Mucosa of descending colon (tissue), 3 donors: ENCODE results near the gene CHD2. TPM values are rescaled to one million over a fixed set of nuclear protein-coding genes. Genes with fewer than 3 reads are reported as not detected.
A peak's percentile ranks its signal among the peaks of the same experiment; 100 is the strongest.

Experiments
- ATAC-seq: fragments of 200-7000 bp; cut with Tn5 transposase; one replicate; pipeline ENCODE4 v1.9.1; 2020; ENCODE audit warnings: mild to moderate bottlenecking, moderate library complexity
- DNase-seq, 3 donors: peaks; one replicate each; pipeline ENCODE4 v3.0.0-alpha.2; 2020
- H3K36me3 ChIP-seq: fragments of 200-600 bp; one replicate; pipeline ENCODE4 v1.8.0; 2021; ENCODE audit warnings: low read depth, mild to moderate bottlenecking
- H3K4me1 ChIP-seq: fragments of 200-600 bp; one replicate; pipeline ENCODE4 v1.8.0; 2021; ENCODE audit warnings: low read depth, mild to moderate bottlenecking
- H3K4me3 ChIP-seq: fragments of 200-600 bp; one replicate; pipeline ENCODE4 v1.8.0; 2021; ENCODE audit warnings: mild to moderate bottlenecking
- H3K9me3 ChIP-seq: fragments of 200-600 bp; one replicate; pipeline ENCODE4 v1.8.0; 2021; ENCODE audit warnings: mild to moderate bottlenecking
- intact Hi-C, 2 donors: fragments of 100-400 bp; cut with DNase I in 1 of 2; cut with micrococcal nuclease in 1 of 2; formaldehyde crosslinking; loops; one replicate each; pipeline versions ENCODE4 v1.11.0 to v1.11.1; 2022; cut with DNase I, micrococcal nuclease
- total RNA-seq, 3 donors: library from RNA; stranded (reverse); fragmentation: NEBNext Ultra II Directional in 2 of 3; extraction: Animal tissue kit (Norgen Biotek cat#: 25700) in 2 of 3; gene quantifications; one replicate each; pipeline versions ENCODE4 v1.2.1 to v1.2.4, GENCODE V29; 2021 to 2023
- TF ChIP-seq, protein P1 (sequence below): fragments of 200-600 bp; IDR thresholded peaks from one replicate; pipeline ENCODE4 v1.8.0; 2022; ENCODE audit warnings: antibody characterized with exemption, mild to moderate bottlenecking
- donor health status: DM: no; HTN: no; CAD: no; lungs with moderate emphysema.
- donor health status: DM: no; HTN: no; CAD: no.
- donor health status: DM: no; HTN: yes; CAD: no.

CHD2 gene
- total RNA-seq, 3 donors from 2014 or later, result 86.2 to 128 (median 110) TPM

DNA sequence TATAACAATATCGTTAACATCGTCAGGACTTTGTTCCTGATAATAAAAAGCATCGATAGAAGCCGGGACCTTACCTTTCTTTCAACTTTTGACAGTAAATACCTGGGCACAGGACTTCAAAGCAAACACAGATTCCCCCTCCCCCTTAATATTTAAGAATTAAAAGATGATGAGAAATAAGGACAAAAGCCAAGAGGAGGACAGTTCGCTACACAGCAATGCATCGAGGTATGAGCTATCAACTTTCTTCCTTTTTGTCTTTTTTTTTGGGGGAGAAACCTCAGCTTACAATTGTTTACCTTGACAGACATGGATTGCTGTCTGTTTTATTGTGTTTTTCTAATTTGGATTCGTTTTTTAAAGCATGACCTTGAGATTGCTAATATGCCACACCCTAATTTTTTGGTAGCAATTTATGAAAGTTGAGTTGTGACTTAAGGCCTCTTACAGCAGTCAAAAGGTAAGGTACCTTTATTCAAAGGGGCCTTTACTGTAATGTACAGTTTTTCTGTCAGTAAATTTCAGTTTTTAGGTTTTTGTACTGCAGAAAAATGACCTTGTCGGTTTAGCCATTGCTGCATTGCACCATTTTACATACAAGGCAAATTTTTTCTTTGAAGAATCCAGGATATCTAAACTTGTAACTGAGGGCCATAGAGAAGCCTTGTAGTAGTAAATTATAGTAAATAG is 1.1 kb downstream of the CHD2 start:
- Histone ChIP-seq H3K9me3 (no peaks in the 10 kb centered on the region), H3K4me3 (peak overlapping the region; percentile 27), H3K36me3 (no peaks in the 10 kb centered on the region), H3K4me1 (peaks cover 30% of the 10 kb centered on the region)
- ATAC-seq (no peak), DNase-seq (no peak)
- intact Hi-C loops, result loop anchor here in 1 of 2 donors (5.0 kb wide), 1 partner anchor 89 kb away; no protein-coding TSS in a partner anchor
- TF ChIP-seq, protein P1, sequence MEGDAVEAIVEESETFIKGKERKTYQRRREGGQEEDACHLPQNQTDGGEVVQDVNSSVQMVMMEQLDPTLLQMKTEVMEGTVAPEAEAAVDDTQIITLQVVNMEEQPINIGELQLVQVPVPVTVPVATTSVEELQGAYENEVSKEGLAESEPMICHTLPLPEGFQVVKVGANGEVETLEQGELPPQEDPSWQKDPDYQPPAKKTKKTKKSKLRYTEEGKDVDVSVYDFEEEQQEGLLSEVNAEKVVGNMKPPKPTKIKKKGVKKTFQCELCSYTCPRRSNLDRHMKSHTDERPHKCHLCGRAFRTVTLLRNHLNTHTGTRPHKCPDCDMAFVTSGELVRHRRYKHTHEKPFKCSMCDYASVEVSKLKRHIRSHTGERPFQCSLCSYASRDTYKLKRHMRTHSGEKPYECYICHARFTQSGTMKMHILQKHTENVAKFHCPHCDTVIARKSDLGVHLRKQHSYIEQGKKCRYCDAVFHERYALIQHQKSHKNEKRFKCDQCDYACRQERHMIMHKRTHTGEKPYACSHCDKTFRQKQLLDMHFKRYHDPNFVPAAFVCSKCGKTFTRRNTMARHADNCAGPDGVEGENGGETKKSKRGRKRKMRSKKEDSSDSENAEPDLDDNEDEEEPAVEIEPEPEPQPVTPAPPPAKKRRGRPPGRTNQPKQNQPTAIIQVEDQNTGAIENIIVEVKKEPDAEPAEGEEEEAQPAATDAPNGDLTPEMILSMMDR, result no peak

DNA sequence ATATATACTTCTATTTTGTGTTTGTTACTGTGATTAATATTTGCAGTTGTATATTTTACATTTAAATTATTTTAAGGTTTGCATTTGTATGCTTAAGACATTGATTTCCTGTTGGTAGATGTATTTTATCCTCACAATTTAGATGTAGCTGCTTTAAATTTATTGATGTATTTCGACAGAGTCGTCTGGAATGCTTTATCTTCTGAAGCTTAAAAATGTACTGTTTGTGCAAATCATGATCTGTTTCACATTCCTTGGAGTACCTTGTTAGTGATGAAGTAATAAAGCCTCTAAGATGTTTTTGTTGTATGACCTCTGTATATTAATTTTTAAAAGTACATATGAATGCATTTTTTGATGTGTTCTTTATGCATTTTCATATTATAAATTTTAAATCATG is 1.9 kb downstream of the CHD2 start:
- peaks cover 31% of the 10 kb centered on the region for H3K4me1 ChIP-seq
- DNase-seq (no peak), ATAC-seq (no peak)
- TF ChIP-seq, protein P1, result no peak
- intact Hi-C loops, result loop anchor here in 1 of 2 donors (5.0 kb wide), 1 partner anchor 90 kb away; no protein-coding TSS in a partner anchor
- H3K4me3 ChIP-seq, result peak overlapping the region; percentile 27
- H3K9me3 ChIP-seq, result no peaks in the 10 kb centered on the region
- no peaks in the 10 kb centered on the region for H3K36me3 ChIP-seq

DNA sequence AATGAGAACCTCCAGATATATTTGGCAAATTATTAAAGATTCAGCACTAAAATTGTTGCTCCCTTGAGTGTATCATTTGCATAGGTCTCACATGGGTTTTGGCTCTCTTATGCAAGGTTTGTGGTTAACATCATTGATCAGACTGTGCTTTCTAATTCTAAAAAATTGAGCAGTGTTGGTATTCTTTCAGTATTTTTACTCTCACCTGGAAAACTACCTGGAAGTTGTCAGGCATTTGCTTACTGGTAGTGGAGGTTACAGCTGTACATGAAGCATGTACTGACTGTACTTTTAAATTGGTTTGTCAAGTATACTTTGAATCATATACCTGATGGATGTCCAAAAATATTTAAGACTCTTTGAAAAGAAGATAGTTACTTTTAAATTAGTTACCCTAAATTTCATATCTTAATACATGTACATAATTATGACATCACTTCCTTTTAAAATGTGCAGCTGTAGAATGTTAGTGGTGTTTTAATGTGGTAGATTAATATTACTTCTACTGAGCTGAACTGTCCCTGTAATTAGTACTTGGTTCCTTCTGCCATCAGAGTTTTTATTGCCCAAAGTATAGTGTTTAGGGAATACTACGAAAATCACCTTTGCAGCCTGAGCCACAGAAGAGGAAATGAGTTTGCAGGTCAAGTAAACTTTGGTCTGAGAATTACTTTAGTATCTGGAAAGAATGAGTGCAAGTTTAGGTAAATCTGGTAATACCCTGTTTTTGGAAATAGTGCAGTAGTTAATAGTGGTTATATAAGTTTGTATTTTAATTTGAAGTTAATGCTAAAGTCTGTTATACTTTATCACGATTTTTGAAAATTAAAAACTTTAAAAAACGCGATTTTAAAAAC is 2.8 kb downstream of the CHD2 start:
- H3K4me1 ChIP-seq, result peaks cover 38% of the 10 kb centered on the region
- intact Hi-C loops, result loop anchor here in 1 of 2 donors (5.0 kb wide), 1 partner anchor 91 kb away; no protein-coding TSS in a partner anchor

DNA sequence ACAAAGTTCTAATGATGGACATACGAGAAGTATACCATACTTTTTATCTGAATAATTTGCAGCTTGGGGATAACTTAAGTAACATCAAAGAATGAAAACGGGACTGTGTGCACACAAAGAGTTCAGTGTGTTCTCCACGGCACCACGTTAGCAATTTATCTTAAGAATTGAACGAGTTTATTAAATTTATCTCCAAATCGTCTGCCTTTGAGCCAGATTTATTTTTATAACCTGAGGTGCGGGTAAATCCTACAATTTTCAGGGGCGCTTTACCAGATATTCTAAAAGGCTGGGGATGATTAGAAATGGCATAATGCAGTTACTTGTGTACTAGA is 3.5 kb downstream of the CHD2 start:
- intact Hi-C loops, result loop anchor here in 1 of 2 donors (5.0 kb wide), 1 partner anchor 91 kb away; no protein-coding TSS in a partner anchor
- Histone ChIP-seq H3K4me3 (peak overlapping the region; percentile 12), H3K36me3 (no peaks in the 10 kb centered on the region), H3K4me1 (peaks cover 37% of the 10 kb centered on the region), H3K9me3 (no peaks in the 10 kb centered on the region)
- ATAC-seq, result no peak
- TF ChIP-seq, protein P1, result no peak
- no peak for DNase-seq

More for the DNA sequence above, 2.8 kb downstream of the CHD2 start:
- TF ChIP-seq, protein P1, result no peak
- DNase-seq, result no peak
- Histone ChIP-seq H3K36me3 (no peaks in the 10 kb centered on the region), H3K4me3 (peak overlapping the region; percentile 12), H3K9me3 (no peaks in the 10 kb centered on the region)
- ATAC-seq, result no peak

DNA sequence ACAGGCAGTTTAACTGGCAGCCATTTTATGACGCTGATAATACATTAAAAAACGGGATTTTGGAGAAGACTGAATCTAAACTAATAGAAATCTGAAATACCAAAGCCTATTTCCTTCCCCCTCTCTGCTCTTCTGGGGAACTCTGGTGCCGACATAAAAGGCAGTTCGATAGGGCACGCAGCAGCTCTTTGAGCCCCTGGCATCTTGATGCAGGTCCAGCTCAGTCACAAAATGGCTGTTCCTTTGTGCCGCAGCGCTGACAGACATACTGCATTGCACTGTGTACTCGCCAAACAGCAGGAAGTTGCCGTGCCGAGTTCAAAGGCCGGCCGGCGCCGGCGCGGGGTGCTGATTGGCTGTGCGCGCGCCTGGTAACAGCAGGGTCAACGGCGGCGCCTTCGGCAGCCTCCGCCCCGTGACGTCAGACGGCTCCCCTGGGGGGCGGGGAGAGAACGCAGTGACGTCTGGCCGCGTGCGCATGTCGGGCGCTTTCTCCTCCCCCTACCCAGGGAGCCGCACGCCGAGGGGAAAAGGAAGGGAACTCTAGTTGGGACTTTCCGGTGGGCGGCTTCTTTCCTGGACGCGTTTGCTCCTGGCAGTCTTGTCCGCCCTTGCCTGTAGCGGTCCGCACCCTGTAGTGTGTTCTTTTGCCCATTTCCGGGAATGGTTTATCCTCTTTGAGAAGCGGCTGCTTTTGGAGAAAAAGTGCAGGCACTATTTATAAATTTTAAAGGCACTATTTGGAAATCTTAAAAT is 4.0 kb downstream of the CHD2 start:
- DNase-seq (peak; percentile 99 to 100 (median 99)), ATAC-seq (peak; percentile 87)
- no peaks in the 10 kb centered on the region for H3K36me3 ChIP-seq
- intact Hi-C loops, result loop anchor here in 1 of 2 donors (5.0 kb wide), 1 partner anchor 92 kb away; no protein-coding TSS in a partner anchor
- TF ChIP-seq, protein P1, result no peak
- no peaks in the 10 kb centered on the region for H3K9me3 ChIP-seq
- peak overlapping the region; percentile 12 for H3K4me3 ChIP-seq
- H3K4me1 ChIP-seq, result peaks cover 37% of the 10 kb centered on the region
